Measurements from ENCODE around the gene RPL36A. TPM values are rescaled to one million over a fixed set of nuclear protein-coding genes. Genes with fewer than 3 reads are reported as not detected.

Gene RPL36A
- total RNA-seq, 6 experiments from 2014 or later, result 127 to 361 (median 160) TPM

DNA sequence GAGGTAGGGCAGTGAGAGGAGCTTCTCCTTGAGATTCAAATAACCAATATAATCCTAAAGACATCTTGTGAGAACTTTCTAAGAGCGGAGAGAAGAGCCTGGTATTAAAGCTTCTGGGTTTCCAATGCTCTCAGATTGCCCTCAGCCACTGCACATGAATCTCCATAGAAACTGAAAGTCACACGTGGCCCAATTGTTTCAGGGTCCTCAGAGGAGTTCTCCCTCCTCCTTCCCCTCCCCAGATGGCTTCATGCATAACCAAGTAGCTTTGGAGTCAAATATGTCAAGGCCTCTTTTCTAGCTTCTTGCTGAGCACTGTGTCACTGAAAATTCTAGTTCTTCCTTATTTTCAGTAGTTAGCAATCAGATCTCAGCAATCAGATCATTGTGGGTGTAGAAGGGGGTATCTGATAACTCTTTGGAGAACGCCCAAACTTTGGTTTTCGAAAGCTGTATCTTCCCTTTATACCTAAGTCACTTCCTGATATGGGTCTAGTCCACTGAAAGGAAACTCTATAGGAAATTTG lies 7.1 kb upstream of the RPL36A start:
- Mint-ChIP-seq H3K9me3 (no peaks in the 10 kb centered on the region), H3K27me3 (ENCODE audit: insufficient read depth) (peaks cover 14% of the 10 kb centered on the region), H3K4me1 (ENCODE audit: low read depth) (no peaks in the 10 kb centered on the region), H3K36me3 (ENCODE audit: low read depth) (no peaks in the 10 kb centered on the region), H3K27ac (no peak overlapping the region), H3K4me3 (no peak overlapping the region)
- DNase-seq, result no peak
- TF ChIP-seq, protein P1, sequence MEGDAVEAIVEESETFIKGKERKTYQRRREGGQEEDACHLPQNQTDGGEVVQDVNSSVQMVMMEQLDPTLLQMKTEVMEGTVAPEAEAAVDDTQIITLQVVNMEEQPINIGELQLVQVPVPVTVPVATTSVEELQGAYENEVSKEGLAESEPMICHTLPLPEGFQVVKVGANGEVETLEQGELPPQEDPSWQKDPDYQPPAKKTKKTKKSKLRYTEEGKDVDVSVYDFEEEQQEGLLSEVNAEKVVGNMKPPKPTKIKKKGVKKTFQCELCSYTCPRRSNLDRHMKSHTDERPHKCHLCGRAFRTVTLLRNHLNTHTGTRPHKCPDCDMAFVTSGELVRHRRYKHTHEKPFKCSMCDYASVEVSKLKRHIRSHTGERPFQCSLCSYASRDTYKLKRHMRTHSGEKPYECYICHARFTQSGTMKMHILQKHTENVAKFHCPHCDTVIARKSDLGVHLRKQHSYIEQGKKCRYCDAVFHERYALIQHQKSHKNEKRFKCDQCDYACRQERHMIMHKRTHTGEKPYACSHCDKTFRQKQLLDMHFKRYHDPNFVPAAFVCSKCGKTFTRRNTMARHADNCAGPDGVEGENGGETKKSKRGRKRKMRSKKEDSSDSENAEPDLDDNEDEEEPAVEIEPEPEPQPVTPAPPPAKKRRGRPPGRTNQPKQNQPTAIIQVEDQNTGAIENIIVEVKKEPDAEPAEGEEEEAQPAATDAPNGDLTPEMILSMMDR (IDR thresholded peaks at IDR 0.05), result no peak

DNA sequence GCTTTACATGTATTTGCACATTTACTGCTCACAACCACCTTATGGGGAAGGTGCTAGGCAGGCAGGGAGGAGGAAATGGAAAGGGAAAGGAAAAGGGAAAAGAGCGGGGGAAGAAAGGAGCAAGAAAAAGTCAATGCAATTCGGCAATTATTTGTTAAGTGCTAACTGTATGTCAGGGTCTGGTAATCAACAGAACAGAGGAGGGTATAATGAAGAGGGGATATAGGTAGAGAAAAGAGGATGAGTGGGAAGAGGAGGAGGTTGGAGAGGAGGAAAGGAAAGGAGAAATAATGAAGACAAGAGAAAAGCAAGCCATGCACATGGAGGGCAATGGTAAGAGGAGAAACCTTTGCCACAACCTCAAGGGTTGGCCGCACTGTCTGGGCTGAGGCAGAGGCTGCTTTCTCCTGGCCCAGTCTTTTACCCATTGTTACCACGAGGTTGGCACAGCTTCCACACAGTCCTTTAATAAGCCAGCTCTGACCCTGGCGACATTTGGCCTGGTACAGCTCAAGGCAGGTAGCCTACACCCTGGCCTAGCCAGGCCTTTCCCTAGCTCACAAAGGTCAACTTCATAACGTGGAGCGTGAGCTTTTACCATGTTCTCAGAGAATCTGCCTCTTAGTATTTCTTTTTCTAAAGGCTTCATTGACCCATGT lies 5.7 kb upstream of the RPL36A start:
- H3K4me1 Mint-ChIP-seq (ENCODE audit: low read depth), result no peaks in the 10 kb centered on the region; the same call in 1 of the 2 replicates
- no peak overlapping the region for H3K27ac Mint-ChIP-seq
- H3K4me3 Mint-ChIP-seq, result no peak overlapping the region
- H3K9me3 Mint-ChIP-seq, result no peaks in the 10 kb centered on the region
- peaks cover 14% of the 10 kb centered on the region for H3K27me3 Mint-ChIP-seq (ENCODE audit: insufficient read depth)
- DNase-seq, result no peak
- TF ChIP-seq, protein P1 (IDR thresholded peaks at IDR 0.05), result no peak
- no peaks in the 10 kb centered on the region for H3K36me3 Mint-ChIP-seq (ENCODE audit: low read depth)

DNA sequence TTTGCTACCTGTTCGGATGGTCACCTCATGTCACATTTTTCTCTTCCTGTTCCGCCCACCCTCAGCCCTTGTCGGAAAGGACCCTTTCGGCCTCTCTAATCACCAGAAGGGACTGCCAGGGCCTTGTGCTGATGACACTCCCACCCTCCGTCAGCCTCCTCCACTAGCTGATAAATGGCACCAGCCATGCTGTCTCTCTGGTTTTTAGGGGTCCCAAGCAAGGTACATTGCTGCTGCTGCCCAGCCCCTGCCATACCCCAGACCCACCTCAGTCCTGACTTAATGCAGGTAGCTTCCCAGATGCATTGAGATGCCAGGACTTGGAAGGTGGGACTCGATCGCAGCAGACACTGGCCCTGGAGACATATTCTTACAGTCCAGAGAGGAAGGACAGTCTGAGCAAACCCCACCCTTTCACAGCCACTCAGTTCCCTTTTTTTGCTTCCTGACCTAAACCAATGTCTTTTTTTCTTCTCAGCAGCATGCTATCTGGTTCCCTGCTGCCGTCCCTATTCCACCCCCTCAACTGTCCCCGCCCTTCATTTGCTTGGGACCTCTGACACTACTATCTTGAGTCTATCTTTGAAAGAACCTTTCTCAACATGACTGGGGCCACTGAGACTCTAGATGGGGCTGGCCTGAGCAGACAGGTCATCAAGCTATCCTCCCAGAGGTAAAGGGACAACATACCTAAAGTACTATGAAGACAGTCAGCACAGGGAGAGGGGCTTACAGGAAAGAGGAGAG lies 4.8 kb upstream of the RPL36A start, which contains the start of gene BTK:
BTK (minus strand) TSS at position 397 of the 747 bp plus-strand sequence. CDS start 10,907 bp downstream, outside the sequence.
- no peak for DNase-seq
- no peak within 1 kb of the TSS for H3K4me3 Mint-ChIP-seq
- peaks cover 4% of the 10 kb centered on the region; the same call in 1 of the 2 replicates for H3K4me1 Mint-ChIP-seq (ENCODE audit: low read depth)
- no peaks in the 10 kb centered on the region; the same call in 1 of the 2 replicates for H3K9me3 Mint-ChIP-seq
- H3K27me3 Mint-ChIP-seq (ENCODE audit: insufficient read depth), result peaks cover 14% of the 10 kb centered on the region
- TF ChIP-seq, protein P1 (IDR thresholded peaks at IDR 0.05), result no peak
- peaks cover 1% of the 10 kb centered on the region; the same call in 1 of the 2 replicates for H3K36me3 Mint-ChIP-seq (ENCODE audit: low read depth)
- H3K27ac Mint-ChIP-seq, result no peak within 1 kb of the TSS

DNA sequence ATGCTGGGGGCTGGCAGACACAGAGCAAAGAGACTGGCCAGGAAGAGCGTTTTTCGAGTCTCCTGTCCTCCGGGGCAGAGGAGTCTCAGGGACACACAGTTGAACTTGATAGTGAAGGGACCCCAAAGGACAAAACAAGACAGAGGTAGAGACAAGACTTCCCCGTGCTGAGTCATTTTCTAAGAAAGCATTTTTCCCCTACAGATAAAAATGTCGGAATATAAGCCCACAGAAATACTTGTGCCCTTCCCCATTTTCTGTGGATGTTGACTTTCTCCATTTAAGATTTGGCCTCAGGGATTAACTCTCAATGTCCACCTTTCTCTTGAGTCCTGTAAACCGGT lies 4.3 kb upstream of the RPL36A start:
- Mint-ChIP-seq H3K9me3 (no peaks in the 10 kb centered on the region; the same call in 1 of the 2 replicates), H3K4me3 (no peak overlapping the region), H3K27ac (no peak overlapping the region), H3K27me3 (ENCODE audit: insufficient read depth) (peaks cover 14% of the 10 kb centered on the region), H3K4me1 (ENCODE audit: low read depth) (peaks cover 4% of the 10 kb centered on the region; the same call in 1 of the 2 replicates), H3K36me3 (ENCODE audit: low read depth) (peaks cover 7% of the 10 kb centered on the region)
- DNase-seq, result no peak
- TF ChIP-seq, protein P1 (IDR thresholded peaks at IDR 0.05), result no peak

DNA sequence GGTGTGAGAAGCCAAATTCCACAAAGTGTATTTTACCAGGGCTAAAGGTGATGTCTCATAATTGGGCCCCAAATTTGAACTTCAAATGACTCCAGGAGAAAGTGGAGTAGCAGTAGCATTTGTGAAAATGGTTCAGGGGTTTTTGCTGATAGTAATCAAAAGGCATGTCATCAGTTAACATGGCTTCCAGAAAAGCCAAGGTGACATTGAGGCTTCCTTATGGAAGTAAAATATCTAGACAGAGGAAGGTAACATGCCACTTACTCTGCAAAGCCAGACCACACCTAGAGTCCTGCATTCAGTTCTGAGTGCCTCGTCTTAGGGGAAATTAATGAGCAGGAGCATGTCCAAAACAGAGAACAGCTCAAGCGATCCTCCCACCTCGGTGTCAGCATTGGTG lies 2.2 kb upstream of the RPL36A start:
- TF ChIP-seq, protein P1 (IDR thresholded peaks at IDR 0.05), result no peak
- no peak overlapping the region for H3K27ac Mint-ChIP-seq
- no peak for DNase-seq
- H3K4me3 Mint-ChIP-seq, result no peak overlapping the region
- H3K27me3 Mint-ChIP-seq (ENCODE audit: insufficient read depth), result peaks cover 14% of the 10 kb centered on the region
- H3K36me3 Mint-ChIP-seq (ENCODE audit: low read depth), result peaks cover 28% of the 10 kb centered on the region
- H3K4me1 Mint-ChIP-seq (ENCODE audit: low read depth), result peaks cover 23% of the 10 kb centered on the region
- no peaks in the 10 kb centered on the region; the same call in 1 of the 2 replicates for H3K9me3 Mint-ChIP-seq

Measured in HFFc6 (cell line).